A673 (cell line): ENCODE measurements around the gene C3orf70.

Source experiments
- EZH2 ChIP-seq: fragments of 200-600 bp; sonication (generic); IDR thresholded peaks from 2 replicates; pipeline ENCODE4 v1.6.1; 2017; ENCODE audit warnings: borderline replicate concordance, low read depth, mild to moderate bottlenecking, mixed read lengths, antibody characterized with exemption, low read length; ENCODE audit not compliant: poor library complexity, severe bottlenecking
- TF ChIP-seq, protein P1 (sequence below): fragments of 300-800, 200-600 bp; sonication (generic); conservative IDR thresholded peaks from 2 replicates; pipeline ENCODE4 v1.5.1; 2017; ENCODE audit warnings: low read depth, mild to moderate bottlenecking, antibody characterized with exemption, low read length, moderate library complexity, mixed read lengths

DNA sequence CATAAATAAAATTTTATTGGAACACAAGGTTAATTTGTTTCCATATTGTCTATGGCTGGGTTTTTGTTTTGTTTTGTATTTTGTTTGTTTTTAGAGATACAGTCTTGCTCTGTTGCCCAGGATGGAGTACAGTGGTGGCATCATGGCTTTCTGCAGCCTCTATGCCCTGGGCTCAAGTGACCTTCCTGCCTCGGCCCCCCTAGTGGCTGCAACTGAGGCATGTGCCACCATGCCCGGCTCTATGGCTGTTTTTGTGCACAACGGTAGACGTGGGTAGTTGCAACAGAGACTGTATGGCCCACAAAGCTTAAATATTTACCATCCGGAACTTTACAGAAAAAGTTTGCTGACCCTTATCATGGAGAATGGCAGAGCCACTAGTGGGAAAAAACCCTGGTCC lies 46.8 kb upstream of the C3orf70 start:
- TF ChIP-seq, protein P1, sequence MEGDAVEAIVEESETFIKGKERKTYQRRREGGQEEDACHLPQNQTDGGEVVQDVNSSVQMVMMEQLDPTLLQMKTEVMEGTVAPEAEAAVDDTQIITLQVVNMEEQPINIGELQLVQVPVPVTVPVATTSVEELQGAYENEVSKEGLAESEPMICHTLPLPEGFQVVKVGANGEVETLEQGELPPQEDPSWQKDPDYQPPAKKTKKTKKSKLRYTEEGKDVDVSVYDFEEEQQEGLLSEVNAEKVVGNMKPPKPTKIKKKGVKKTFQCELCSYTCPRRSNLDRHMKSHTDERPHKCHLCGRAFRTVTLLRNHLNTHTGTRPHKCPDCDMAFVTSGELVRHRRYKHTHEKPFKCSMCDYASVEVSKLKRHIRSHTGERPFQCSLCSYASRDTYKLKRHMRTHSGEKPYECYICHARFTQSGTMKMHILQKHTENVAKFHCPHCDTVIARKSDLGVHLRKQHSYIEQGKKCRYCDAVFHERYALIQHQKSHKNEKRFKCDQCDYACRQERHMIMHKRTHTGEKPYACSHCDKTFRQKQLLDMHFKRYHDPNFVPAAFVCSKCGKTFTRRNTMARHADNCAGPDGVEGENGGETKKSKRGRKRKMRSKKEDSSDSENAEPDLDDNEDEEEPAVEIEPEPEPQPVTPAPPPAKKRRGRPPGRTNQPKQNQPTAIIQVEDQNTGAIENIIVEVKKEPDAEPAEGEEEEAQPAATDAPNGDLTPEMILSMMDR = 0 out of 2 replicates have a peak, but pooled peaks have one; percentile 18
- TF ChIP-seq EZH2 = no peak
